NT2/D1 (cell line): Measurements from ENCODE around the gene DSE.

Experiments
- SUZ12 ChIP-seq: IDR thresholded peaks from 2 replicates; pipeline ENCODE4 v1.6.1; 2011; ENCODE audit not compliant: insufficient read length, insufficient read depth; ENCODE audit errors: extremely low read depth
- YY1 ChIP-seq: IDR thresholded peaks from 2 replicates; pipeline ENCODE4 v1.6.1; 2011; ENCODE audit not compliant: insufficient read length, insufficient read depth
- ZNF274 ChIP-seq: IDR thresholded peaks from 2 replicates; pipeline ENCODE4 v1.6.1; 2011; ENCODE audit warnings: mild to moderate bottlenecking, low read depth, low read length

- TF ChIP-seq SUZ12 = no peak
- TF ChIP-seq YY1 = no peak
- no peak for TF ChIP-seq ZNF274
Observed at GRCh38 chr6:116456927-116457326, 86.2 kb downstream of the DSE start.
